Activated CD8-positive, alpha-beta T cell treated with anti-CD3 and anti-CD28 coated beads for 36 hours (primary cell): ENCODE data around the gene NGRN. TPM values are rescaled to one million over a fixed set of nuclear protein-coding genes. Genes with fewer than 3 reads are reported as not detected.
"Not testable (repeated sequence)": the region's sequence is repeated elsewhere in the genome, so short reads cannot be mapped to it uniquely, and the experiment has no call there.

Source experiments
- ATAC-seq: fragments of 200-7000 bp; cut with Tn5 transposase; one replicate; pipeline ENCODE4 v1.10.0; 2021; ENCODE audit warnings: mild to moderate bottlenecking, moderate library complexity
- CTCF ChIA-PET: fragments of 350-600 bp; sonication (Branson Sonifier 250); formaldehyde crosslinking; loops from one replicate; lab custom pipeline; 2021; ENCODE audit warnings: antibody characterized with exemption; lab: Charles Lee
- POLR2A ChIA-PET: fragments of 350-600 bp; sonication (Branson Sonifier 250); formaldehyde crosslinking; loops from one replicate; lab custom pipeline; 2021; ENCODE audit warnings: antibody characterized with exemption; lab: Charles Lee
- DNase-seq: peaks from one replicate; pipeline ENCODE4 v3.0.0-alpha.2; 2020
- H3K27ac Mint-ChIP-seq: one replicate; pipeline ENCODE4 v1.8.0; 2021; ENCODE audit warnings: mild to moderate bottlenecking, mixed read lengths
- H3K27me3 Mint-ChIP-seq: one replicate; pipeline ENCODE4 v1.8.0; 2021; ENCODE audit warnings: mixed read lengths
- H3K36me3 Mint-ChIP-seq: one replicate; pipeline ENCODE4 v1.8.0; 2021; ENCODE audit warnings: low read depth, mixed read lengths
- H3K4me1 Mint-ChIP-seq: one replicate; pipeline ENCODE4 v1.8.0; 2021; ENCODE audit warnings: low read depth, mixed read lengths
- H3K4me3 Mint-ChIP-seq: one replicate; pipeline ENCODE4 v1.8.0; 2021; ENCODE audit warnings: mild to moderate bottlenecking, moderate library complexity, mixed read lengths
- H3K9me3 Mint-ChIP-seq: one replicate; pipeline ENCODE4 v1.8.0; 2021; ENCODE audit warnings: mixed read lengths
- intact Hi-C: fragments of 100-400 bp; cut with micrococcal nuclease; formaldehyde crosslinking; loops from one replicate; pipeline ENCODE4 v1.10.0; 2022
- total RNA-seq, 2 experiments: library from RNA; stranded (reverse); gene quantifications; one replicate each; pipeline ENCODE4 v1.2.3, GENCODE V29; 2021
- TF ChIP-seq, protein P1 (sequence below): fragments of 200-600 bp; IDR thresholded peaks from one replicate; pipeline ENCODE4 v1.8.0; 2022; ENCODE audit warnings: antibody characterized with exemption, mild to moderate bottlenecking

NGRN gene
- total RNA-seq, 2 experiments from 2014 or later: 22.2 to 23.1 TPM

DNA sequence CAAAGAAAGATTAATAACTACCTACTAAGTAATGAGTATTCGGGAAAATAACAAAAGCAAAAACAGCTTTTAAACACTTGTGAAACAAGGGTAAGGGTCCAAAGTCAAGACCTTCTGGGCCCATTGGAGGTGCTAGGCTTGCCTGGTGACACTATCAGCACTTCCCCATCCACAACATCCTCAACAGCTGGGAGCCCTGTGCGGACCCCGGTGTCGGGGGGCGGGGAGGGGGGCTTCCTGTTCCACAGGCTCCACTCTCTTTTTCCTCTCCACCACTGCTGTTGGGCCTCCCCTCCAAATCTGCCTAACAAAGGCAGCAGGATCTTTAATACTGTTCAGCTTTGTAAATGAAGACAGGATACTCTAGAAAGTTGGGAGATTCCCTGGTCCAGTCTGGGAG lies 21.6 kb downstream of the NGRN start:
- intact Hi-C loops: no loop called here
- ATAC-seq: no peak
- H3K4me1 Mint-ChIP-seq: no peaks in the 10 kb centered on the region
- ChIA-PET POLR2A (interaction anchor here (0.6 to 1.2 kb wide), 2 partner anchors 18 to 53 kb away, joined by 3 read pairs; partner anchors contain the start of genes CIB1 and GDPGP1), CTCF (interaction anchor here (1.1 to 3.5 kb wide), 6 partner anchors 11 to 162 kb away, joined by 3 to 16 read pairs (median 4); partner anchors contain the start of gene TTLL13)
- no peaks in the 10 kb centered on the region for H3K27me3 Mint-ChIP-seq
- no peak for DNase-seq
- H3K36me3 Mint-ChIP-seq: no peaks in the 10 kb centered on the region
- H3K4me3 Mint-ChIP-seq: no peak overlapping the region
- TF ChIP-seq, protein P1, sequence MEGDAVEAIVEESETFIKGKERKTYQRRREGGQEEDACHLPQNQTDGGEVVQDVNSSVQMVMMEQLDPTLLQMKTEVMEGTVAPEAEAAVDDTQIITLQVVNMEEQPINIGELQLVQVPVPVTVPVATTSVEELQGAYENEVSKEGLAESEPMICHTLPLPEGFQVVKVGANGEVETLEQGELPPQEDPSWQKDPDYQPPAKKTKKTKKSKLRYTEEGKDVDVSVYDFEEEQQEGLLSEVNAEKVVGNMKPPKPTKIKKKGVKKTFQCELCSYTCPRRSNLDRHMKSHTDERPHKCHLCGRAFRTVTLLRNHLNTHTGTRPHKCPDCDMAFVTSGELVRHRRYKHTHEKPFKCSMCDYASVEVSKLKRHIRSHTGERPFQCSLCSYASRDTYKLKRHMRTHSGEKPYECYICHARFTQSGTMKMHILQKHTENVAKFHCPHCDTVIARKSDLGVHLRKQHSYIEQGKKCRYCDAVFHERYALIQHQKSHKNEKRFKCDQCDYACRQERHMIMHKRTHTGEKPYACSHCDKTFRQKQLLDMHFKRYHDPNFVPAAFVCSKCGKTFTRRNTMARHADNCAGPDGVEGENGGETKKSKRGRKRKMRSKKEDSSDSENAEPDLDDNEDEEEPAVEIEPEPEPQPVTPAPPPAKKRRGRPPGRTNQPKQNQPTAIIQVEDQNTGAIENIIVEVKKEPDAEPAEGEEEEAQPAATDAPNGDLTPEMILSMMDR: no peak
- no peaks in the 10 kb centered on the region for H3K9me3 Mint-ChIP-seq
- H3K27ac Mint-ChIP-seq: no peak overlapping the region

DNA sequence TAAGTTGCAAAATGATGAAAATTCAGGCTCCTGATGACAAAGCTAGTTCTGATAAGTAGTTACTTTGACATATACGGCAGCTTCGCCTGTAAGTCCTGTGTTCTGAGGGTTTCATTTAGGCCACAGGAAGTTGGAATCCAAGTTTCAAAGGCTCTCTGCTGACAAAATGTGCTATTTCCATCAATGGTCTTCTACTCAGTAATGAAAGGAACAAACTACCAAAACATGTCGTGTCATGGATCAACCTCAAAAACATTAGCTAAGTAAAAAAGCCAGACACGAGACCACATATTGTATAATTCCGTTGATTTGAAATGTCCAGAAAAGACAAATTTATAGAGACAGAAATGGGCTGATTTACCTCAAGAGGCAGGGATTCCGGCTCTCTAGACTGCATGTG lies 22.5 kb downstream of the NGRN start:
- TF ChIP-seq, protein P1: no peak
- H3K9me3 Mint-ChIP-seq: no peaks in the 10 kb centered on the region
- H3K27ac Mint-ChIP-seq: no peak overlapping the region
- DNase-seq (no peak), ATAC-seq (no peak)
- no peaks in the 10 kb centered on the region for H3K4me1 Mint-ChIP-seq
- intact Hi-C loops: no loop called here
- ChIA-PET CTCF (interaction anchor here (1.4 to 3.5 kb wide), 3 partner anchors 13 to 39 kb away, joined by 3 to 16 read pairs (median 4); partner anchors contain the start of gene TTLL13), POLR2A (interaction anchor here (1.2 kb wide), 1 partner anchor 54 kb away, joined by 3 read pairs; the partner anchor contains the start of genes CIB1 and GDPGP1)
- H3K27me3 Mint-ChIP-seq: no peaks in the 10 kb centered on the region
- no peaks in the 10 kb centered on the region for H3K36me3 Mint-ChIP-seq
- no peak overlapping the region for H3K4me3 Mint-ChIP-seq

DNA sequence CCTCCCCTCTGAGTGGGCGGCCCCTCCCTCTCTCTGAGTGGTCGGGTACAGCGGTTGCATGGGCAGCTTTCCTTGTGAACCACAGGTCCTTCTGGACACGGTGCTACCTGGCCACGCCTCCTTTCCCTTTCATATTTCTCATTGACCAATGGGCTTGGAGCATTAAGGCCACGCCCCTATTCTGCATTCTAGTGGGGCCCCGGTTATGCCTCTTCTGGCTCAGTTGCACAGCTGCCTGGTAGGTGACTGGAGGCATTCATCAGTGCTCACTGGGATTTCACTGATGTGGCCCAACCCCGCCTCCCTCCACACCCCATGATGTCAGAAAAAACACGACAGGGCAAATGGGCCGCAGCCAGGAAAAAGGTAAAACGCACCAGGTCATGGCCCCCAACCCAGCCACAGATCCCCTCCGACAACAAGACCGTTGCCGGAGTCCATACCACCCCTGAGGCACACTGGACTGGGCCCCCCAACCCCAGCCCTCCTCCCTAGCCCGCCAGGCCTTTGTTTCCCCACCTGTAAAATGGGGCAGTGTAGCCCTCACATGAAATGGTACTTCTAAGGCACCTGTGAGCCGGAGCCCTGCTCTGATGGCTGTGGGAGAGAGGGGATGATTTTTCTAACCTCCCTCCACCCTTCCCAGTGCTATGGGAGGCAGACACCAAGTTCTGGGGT lies 26.3 kb downstream of the NGRN start:
- Mint-ChIP-seq H3K4me1 (peaks cover 3% of the 10 kb centered on the region), H3K4me3 (no peak overlapping the region), H3K27me3 (peaks cover 4% of the 10 kb centered on the region), H3K36me3 (no peaks in the 10 kb centered on the region), H3K9me3 (no peaks in the 10 kb centered on the region), H3K27ac (no peak overlapping the region)
- ATAC-seq: no peak
- peak; percentile 52 for DNase-seq
- intact Hi-C loops: no loop called here
- CTCF ChIA-PET: interaction anchor here (0.7 to 4.0 kb wide), 3 partner anchors 12 to 134 kb away, joined by 3 to 79 read pairs (median 4); no protein-coding TSS in a partner anchor
- TF ChIP-seq, protein P1: no peak
- POLR2A ChIA-PET: no interaction called here

DNA sequence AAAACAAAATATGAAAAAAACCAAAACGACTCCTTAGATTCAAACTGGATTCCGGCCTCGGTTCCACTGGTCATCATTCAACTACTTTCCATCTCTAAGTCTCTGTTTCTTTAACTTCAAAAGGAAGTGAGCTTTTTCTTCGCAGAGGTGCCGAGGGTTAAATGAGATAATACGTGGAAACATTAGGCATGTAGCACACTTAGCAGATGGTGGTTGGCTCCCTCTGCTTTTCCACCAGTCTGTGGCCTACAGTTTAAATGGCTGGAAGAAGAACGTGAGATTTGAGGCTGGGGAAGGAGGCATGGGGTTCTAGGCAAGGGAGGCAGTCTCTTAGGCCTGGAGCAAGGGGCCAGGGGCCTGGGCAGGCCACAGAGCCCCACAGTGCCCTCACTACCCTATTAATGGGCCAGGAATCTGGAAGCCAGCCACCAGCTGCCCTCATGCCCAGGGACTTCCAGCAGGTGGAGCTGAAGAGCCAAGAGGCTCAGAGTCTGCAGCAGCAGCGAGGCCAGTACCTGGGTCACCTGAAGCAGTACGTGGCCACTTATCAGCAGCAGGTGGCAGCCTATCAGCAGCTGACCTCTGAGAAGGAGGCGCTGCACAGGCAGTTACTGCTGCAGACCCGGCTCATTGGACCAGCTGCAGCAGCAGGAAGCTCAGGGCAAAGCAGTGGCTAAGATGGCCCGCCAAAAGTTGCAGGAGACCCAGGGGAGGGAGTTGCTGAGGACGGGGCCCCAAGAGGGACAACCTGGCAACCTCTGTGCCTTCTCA lies 27.8 kb downstream of the NGRN start:
- intact Hi-C loops: not testable (repeated sequence)
- ATAC-seq: peak; percentile 77

More for the DNA sequence above, 27.8 kb downstream of the NGRN start:
- H3K4me1 Mint-ChIP-seq, POLR2A ChIA-PET, H3K4me3 Mint-ChIP-seq, H3K27me3 Mint-ChIP-seq, H3K36me3 Mint-ChIP-seq, H3K9me3 Mint-ChIP-seq: not testable (repeated sequence)
- TF ChIP-seq, protein P1: peak; percentile 84
- peak; percentile 87 for DNase-seq
- H3K27ac Mint-ChIP-seq: peak overlapping the region; percentile 0
- CTCF ChIA-PET: interaction anchor here (0.7 to 4.0 kb wide), 39 partner anchors 8 to 639 kb away, joined by 3 to 79 read pairs (median 4); partner anchors contain the start of genes HDDC3, IQGAP1 and ZNF774
